Upper lobe of left lung (tissue), 6 donors: ENCODE data around the gene C11orf24. TPM values are rescaled to one million over a fixed set of nuclear protein-coding genes. Genes with fewer than 3 reads are reported as not detected.
A peak's percentile ranks its signal among the peaks of the same experiment; 100 is the strongest.

Source experiments
- ATAC-seq, 2 donors: fragments of 200-7000 bp; cut with Tn5 transposase; one replicate each; pipeline ENCODE4 v1.9.1; 2022; ENCODE audit warnings: mild to moderate bottlenecking in 2 of 2, moderate library complexity in 2 of 2; ENCODE audit not compliant: low FRiP score in 2 of 2
- DNase-seq, 2 donors: peaks; one replicate each; pipeline ENCODE4 v3.0.0-alpha.2; 2019 to 2020
- H3K27ac ChIP-seq, 4 donors: fragments of 200-600 bp; sonication (generic); one replicate each; pipeline ENCODE4 v1.5.1; 2016 to 2019
- H3K27me3 ChIP-seq, 4 donors: fragments of 200-600 bp; sonication (generic); one replicate each; pipeline ENCODE4 v1.5.1; 2017 to 2019
- H3K36me3 ChIP-seq, 4 donors: fragments of 200-600 bp; sonication (generic); one replicate each; pipeline ENCODE4 v1.5.1; 2016 to 2019
- H3K4me1 ChIP-seq, 4 donors: fragments of 200-600 bp; sonication (generic); one replicate each; pipeline ENCODE4 v1.5.1; 2018 to 2019
- H3K4me3 ChIP-seq, 4 donors: fragments of 200-600 bp; sonication (generic); one replicate each; pipeline ENCODE4 v1.5.1; 2017 to 2019; ENCODE audit warnings: mild to moderate bottlenecking in 2 of 4, moderate library complexity in 1 of 4
- H3K9me3 ChIP-seq, 4 donors: fragments of 200-600 bp; sonication (generic); one replicate each; pipeline ENCODE4 v1.5.1; 2018 to 2019
- CTCF ChIP-seq, 6 experiments: fragments of 450-650 bp in 4 of 6; fragments of 200-600 bp in 2 of 6; sonication (generic) in 2 of 6; IDR thresholded peaks; one replicate each; pipeline ENCODE4 v1.5.1; 2016 to 2019; ENCODE audit warnings: antibody characterized with exemption in 6 of 6
- EP300 ChIP-seq, 4 donors: sonication (generic); formaldehyde crosslinking; IDR thresholded peaks; one replicate each; pipeline ENCODE4 v1.5.1; 2017; ENCODE audit warnings: antibody characterized with exemption in 4 of 4, control low read depth in 2 of 4
- POLR2A ChIP-seq, 4 donors: fragments of 450-650 bp; IDR thresholded peaks; one replicate each; pipeline ENCODE4 v1.5.1; 2016 to 2017; ENCODE audit warnings: antibody characterized with exemption in 4 of 4, mild to moderate bottlenecking in 2 of 4
- POLR2AphosphoS5 ChIP-seq, 2 donors: sonication (generic); formaldehyde crosslinking; IDR thresholded peaks; one replicate each; pipeline ENCODE4 v1.5.1; 2017; ENCODE audit warnings: antibody characterized with exemption in 2 of 2
- WGBS, 2 donors: methylation state at CpG; one replicate each; pipeline ENCODE4 v1.1.5; 2017 to 2018; 5-methylcytosine and 5-hydroxymethylcytosine counted together
- total RNA-seq, 6 donors: library from RNA; depleted of rRNA in 4 of 6; stranded (reverse); fragments of >200 nt in 4 of 6; gene quantifications; one replicate each; pipeline versions ENCODE4 v1.1.0 to v1.2.1, GENCODE V29; 2016 to 2021
- donor health status: DM: no; HTN: no; CAD: no; lungs with moderate emphysema.
- donor health status: DM: no; HTN: yes; CAD: no; lungs with severe emphysema.

Gene C11orf24
- total RNA-seq, 6 donors from 2014 or later, result 13.9 to 37.5 (median 24.0) TPM

- ATAC-seq (no peak), DNase-seq (no peak)
- no peak for TF ChIP-seq POLR2AphosphoS5 (IDR thresholded peaks at IDR 0.05)
- TF ChIP-seq POLR2A (IDR thresholded peaks at IDR 0.05), result no peak
- no peak for TF ChIP-seq CTCF (IDR thresholded peaks at IDR 0.05)
- TF ChIP-seq EP300 (IDR thresholded peaks at IDR 0.05), result no peak
- Histone ChIP-seq H3K27ac (peak overlapping the region; percentile 90 to 99 (median 96)), H3K36me3 (no peaks in the 10 kb centered on the region), H3K27me3 (no peaks in the 10 kb centered on the region), H3K9me3 (no peaks in the 10 kb centered on the region), H3K4me1 (peaks cover 18 to 33% (median 24%) of the 10 kb centered on the region in 4 donors), H3K4me3 (peak overlapping the region in 2 of 4 donors; percentile 77 to 92)
- 91 to 94% methylated on average over 20 to 21 of the region's 21 CpGs for WGBS, 2 donors
Measured at GRCh38 chr11:68273026-68273738, 1.4 kb upstream of the C11orf24 start.

- peak in 1 of 2 donors; percentile 58 for DNase-seq
- ATAC-seq, result peak; percentile 32 to 77
- no peaks in the 10 kb centered on the region for H3K27me3 ChIP-seq
- peak overlapping the region; percentile 61 to 92 (median 78) for H3K4me3 ChIP-seq
- TF ChIP-seq CTCF (IDR thresholded peaks at IDR 0.05), result peak; percentile 32 to 63 (median 54)
- no peak for TF ChIP-seq POLR2A (IDR thresholded peaks at IDR 0.05)
- no peak for TF ChIP-seq EP300 (IDR thresholded peaks at IDR 0.05)
- H3K9me3 ChIP-seq, result no peaks in the 10 kb centered on the region
- 3 to 6% methylated on average over 23 of the region's 23 CpGs for WGBS, 2 donors
- H3K36me3 ChIP-seq, result peaks cover 2 to 18% (median 12%) of the 10 kb centered on the region in 4 donors
- H3K4me1 ChIP-seq, result peaks cover 18 to 33% (median 24%) of the 10 kb centered on the region in 4 donors
- peak overlapping the region; percentile 90 to 99 (median 96) for H3K27ac ChIP-seq
Measured at GRCh38 chr11:68271023-68271780, 571 bp downstream of the C11orf24 start.

- Histone ChIP-seq H3K4me1 (peaks cover 18 to 33% (median 24%) of the 10 kb centered on the region in 4 donors), H3K27me3 (no peaks in the 10 kb centered on the region), H3K9me3 (no peaks in the 10 kb centered on the region), H3K27ac (peak overlapping the region in 3 of 4 donors; percentile 90 to 97 (median 96)), H3K36me3 (peaks cover 6 to 26% (median 19%) of the 10 kb centered on the region in 4 donors), H3K4me3 (peak overlapping the region in 2 of 4 donors; percentile 77 to 92)
- no peak for TF ChIP-seq POLR2A (IDR thresholded peaks at IDR 0.05)
- no peak for ATAC-seq
- WGBS, 2 donors, result 76 to 79% methylated on average over 8 of the region's 8 CpGs
- no peak for DNase-seq
Measured at GRCh38 chr11:68270196-68271022, 1.4 kb downstream of the C11orf24 start.

- TF ChIP-seq CTCF (IDR thresholded peaks at IDR 0.05) (no peak), POLR2A (IDR thresholded peaks at IDR 0.05) (no peak), EP300 (IDR thresholded peaks at IDR 0.05) (no peak), POLR2AphosphoS5 (IDR thresholded peaks at IDR 0.05) (no peak)
- 74% methylated on average over 10 of the region's 10 CpGs for WGBS, 2 donors
- ATAC-seq (no peak), DNase-seq (no peak)
- no peaks in the 10 kb centered on the region for H3K27me3 ChIP-seq
- peaks cover 18 to 33% (median 24%) of the 10 kb centered on the region in 4 donors for H3K4me1 ChIP-seq
- no peak overlapping the region for H3K4me3 ChIP-seq
- H3K36me3 ChIP-seq, result peaks cover 8 to 35% (median 27%) of the 10 kb centered on the region in 4 donors
- no peak overlapping the region for H3K27ac ChIP-seq
- no peaks in the 10 kb centered on the region for H3K9me3 ChIP-seq
Measured at GRCh38 chr11:68269414-68270081, 2.2 kb downstream of the C11orf24 start.
